Testis (tissue), 3 donors: Measurements from ENCODE around the gene ZBTB40. TPM values are rescaled to one million over a fixed set of nuclear protein-coding genes. Genes with fewer than 3 reads are reported as not detected.

ENCODE experiments used
- DNase-seq: peaks from one replicate; pipeline ENCODE4 v3.0.0-alpha.2; 2019
- H3K27ac ChIP-seq, 2 donors: fragments of 200-600 bp; sonication (generic); one replicate each; pipeline ENCODE4 v1.5.1; 2019
- H3K27me3 ChIP-seq: fragments of 200-600 bp; sonication (generic); one replicate; pipeline ENCODE4 v1.5.1; 2019
- H3K36me3 ChIP-seq: fragments of 200-600 bp; sonication (generic); one replicate; pipeline ENCODE4 v1.5.1; 2017; ENCODE audit warnings: low read depth; ENCODE audit errors: missing control alignments
- H3K4me1 ChIP-seq: fragments of 200-600 bp; sonication (generic); one replicate; pipeline ENCODE4 v1.5.1; 2019
- H3K4me3 ChIP-seq, 2 donors: fragments of 200-600 bp; sonication (generic); one replicate each; pipeline ENCODE4 v1.5.1; 2017 to 2019
- H3K9me3 ChIP-seq: fragments of 200-600 bp; sonication (generic); one replicate; pipeline ENCODE4 v1.5.1; 2017
- CTCF ChIP-seq, 3 experiments: fragments of 450-650 bp in 2 of 3; fragments of 200-600 bp in 1 of 3; sonication (generic) in 1 of 3; IDR thresholded peaks; one replicate each; pipeline ENCODE4 v1.5.1; 2016 to 2019; ENCODE audit warnings: antibody characterized with exemption in 3 of 3, mild to moderate bottlenecking in 2 of 3, moderate library complexity in 1 of 3
- POLR2A ChIP-seq: fragments of 450-650 bp; IDR thresholded peaks from one replicate; pipeline ENCODE4 v1.6.1; 2017; ENCODE audit warnings: antibody characterized with exemption, mild to moderate bottlenecking, moderate library complexity
- WGBS, 2 donors: methylation state at CpG; one replicate each; pipeline ENCODE4 v1.1.5; 2018; 5-methylcytosine and 5-hydroxymethylcytosine counted together
- intact Hi-C: fragments of 100-400 bp; cut with DNase I; formaldehyde crosslinking; loops from one replicate; pipeline ENCODE4 v1.15.1; 2023; ENCODE audit warnings: low total_unique reads
- polyA plus RNA-seq: library from polyadenylated mRNA; stranded (reverse); fragments of 350-450 nt; fragmentation: Illumina TruSeq; extraction: RNeasy Lipid Tissue Mini Kit (QIAGEN cat#74804); gene quantifications from one replicate; pipeline ENCODE4 v1.2.3, GENCODE V29; 2014; ENCODE audit warnings: low read depth, low replicate concordance; ENCODE audit not compliant: insufficient read depth
- total RNA-seq, 2 donors: library from RNA; depleted of rRNA; stranded (reverse); fragments of >200 nt; gene quantifications; one replicate each; pipeline ENCODE4 v1.2.3, GENCODE V29; 2016

The ZBTB40 gene
- total and polyA plus RNA-seq, 3 donors from 2014 or later, result 15.6 to 28.6 (median 28.1) TPM

- peaks cover 20% of the 10 kb centered on the region for H3K4me1 ChIP-seq
- no peak overlapping the region for H3K4me3 ChIP-seq
- H3K27ac ChIP-seq, result no peak overlapping the region
- no peaks in the 10 kb centered on the region for H3K27me3 ChIP-seq
- H3K36me3 ChIP-seq, result no peaks in the 10 kb centered on the region
- intact Hi-C loops, result no loop called here
- TF ChIP-seq CTCF (IDR thresholded peaks at IDR 0.05) (no peak), POLR2A (no peak)
- H3K9me3 ChIP-seq, result no peaks in the 10 kb centered on the region
- DNase-seq, result no peak
- WGBS, 2 donors, result 78 to 87% methylated on average over 4 of the region's 4 CpGs
These were observed 22.3 kb downstream of the ZBTB40 start for GRCh38 chr1:22473952-22474351.

- H3K27ac ChIP-seq, result no peak overlapping the region
- peaks cover 4% of the 10 kb centered on the region for H3K4me1 ChIP-seq
- TF ChIP-seq POLR2A (no peak), CTCF (IDR thresholded peaks at IDR 0.05) (no peak)
- 76 to 92% methylated on average over 5 of the region's 5 CpGs for WGBS, 2 donors
- no peaks in the 10 kb centered on the region for H3K36me3 ChIP-seq
- H3K4me3 ChIP-seq, result no peak overlapping the region
- no peak for DNase-seq
- intact Hi-C loops, result no loop called here
- no peaks in the 10 kb centered on the region for H3K9me3 ChIP-seq
- H3K27me3 ChIP-seq, result no peaks in the 10 kb centered on the region
These were observed 24.9 kb downstream of the ZBTB40 start for GRCh38 chr1:22476566-22476965.

GRCh38 chr1:22483121-22483520, 31.5 kb downstream of the ZBTB40 start:
- H3K27me3 ChIP-seq, result no peaks in the 10 kb centered on the region
- no peak for DNase-seq
- intact Hi-C loops, result no loop called here
- TF ChIP-seq CTCF (IDR thresholded peaks at IDR 0.05) (no peak), POLR2A (no peak)
- H3K4me3 ChIP-seq, result no peak overlapping the region
- H3K36me3 ChIP-seq, result no peaks in the 10 kb centered on the region
- 90 to 92% methylated on average over 2 of the region's 2 CpGs for WGBS, 2 donors
- no peak overlapping the region for H3K27ac ChIP-seq
- H3K9me3 ChIP-seq, result no peaks in the 10 kb centered on the region
- H3K4me1 ChIP-seq, result no peaks in the 10 kb centered on the region

- Histone ChIP-seq H3K4me1 (no peaks in the 10 kb centered on the region), H3K9me3 (no peaks in the 10 kb centered on the region), H3K27ac (no peak overlapping the region), H3K36me3 (no peaks in the 10 kb centered on the region), H3K27me3 (no peaks in the 10 kb centered on the region), H3K4me3 (no peak overlapping the region)
- DNase-seq, result no peak
- WGBS, 2 donors, result 90 to 97% methylated on average over 2 of the region's 2 CpGs
- intact Hi-C loops, result no loop called here
- no peak for TF ChIP-seq CTCF (IDR thresholded peaks at IDR 0.05)
- TF ChIP-seq POLR2A, result no peak
These were observed 33.2 kb downstream of the ZBTB40 start for GRCh38 chr1:22484706-22485345.

GRCh38 chr1:22485431-22485830, 33.8 kb downstream of the ZBTB40 start:
- WGBS, 2 donors, result 98 to 99% methylated on average over 3 of the region's 3 CpGs
- Histone ChIP-seq H3K27me3 (no peaks in the 10 kb centered on the region), H3K4me1 (no peaks in the 10 kb centered on the region), H3K9me3 (no peaks in the 10 kb centered on the region), H3K4me3 (no peak overlapping the region), H3K36me3 (no peaks in the 10 kb centered on the region), H3K27ac (no peak overlapping the region)
- intact Hi-C loops, result no loop called here
- TF ChIP-seq POLR2A (no peak), CTCF (IDR thresholded peaks at IDR 0.05) (no peak)
- DNase-seq, result no peak
